ENCODE measurements around the gene NPR1. TPM values are rescaled to one million over a fixed set of nuclear protein-coding genes. Genes with fewer than 3 reads are reported as not detected.

Gene NPR1
- total RNA-seq, 6 donors from 2014 or later: 32.5 to 101 (median 63.0) TPM

- no peak overlapping the region for H3K4me3 ChIP-seq
- no peaks in the 10 kb centered on the region for H3K9me3 ChIP-seq
- H3K4me1 ChIP-seq: no peaks in the 10 kb centered on the region
- no peak for TF ChIP-seq EP300 (IDR thresholded peaks at IDR 0.05)
- no peak for TF ChIP-seq CTCF (IDR thresholded peaks at IDR 0.05)
- no peak for TF ChIP-seq POLR2A (IDR thresholded peaks at IDR 0.05)
- TF ChIP-seq POLR2AphosphoS5 (IDR thresholded peaks at IDR 0.05): no peak
- no peaks in the 10 kb centered on the region for H3K27me3 ChIP-seq
- H3K36me3 ChIP-seq: peaks cover 0 to 64% (median 35%) of the 10 kb centered on the region in 4 donors
- no peak for ATAC-seq (ENCODE audit: low FRiP score in 2 of 2)
- no peak for DNase-seq
- H3K27ac ChIP-seq: peak overlapping the region in 2 of 4 donors; percentile 22 to 66
- WGBS, 2 donors: 88 to 90% methylated on average over 9 to 16 of the region's 16 CpGs
Observed at GRCh38 chr1:153687346-153688125, 9.0 kb downstream of the NPR1 start.

- H3K27ac ChIP-seq: peak overlapping the region in 2 of 4 donors; percentile 22 to 66
- H3K27me3 ChIP-seq: no peaks in the 10 kb centered on the region
- peaks cover 0 to 63% (median 33%) of the 10 kb centered on the region in 4 donors for H3K36me3 ChIP-seq
- no peak for TF ChIP-seq POLR2A (IDR thresholded peaks at IDR 0.05)
- TF ChIP-seq POLR2AphosphoS5 (IDR thresholded peaks at IDR 0.05): no peak
- TF ChIP-seq CTCF (IDR thresholded peaks at IDR 0.05): no peak
- TF ChIP-seq EP300 (IDR thresholded peaks at IDR 0.05): no peak
- WGBS, 2 donors: 75 to 76% methylated on average over 7 of the region's 7 CpGs
- H3K9me3 ChIP-seq: no peaks in the 10 kb centered on the region
- no peak overlapping the region for H3K4me3 ChIP-seq
- DNase-seq (no peak), ATAC-seq (ENCODE audit: low FRiP score in 2 of 2) (no peak)
- H3K4me1 ChIP-seq: no peaks in the 10 kb centered on the region
Observed at GRCh38 chr1:153688276-153688675, 9.8 kb downstream of the NPR1 start.

GRCh38 chr1:153688736-153689328 is 10.3 kb downstream of the NPR1 start:
- Histone ChIP-seq H3K4me3 (no peak overlapping the region), H3K27ac (peak overlapping the region in 1 of 4 donors; percentile 66), H3K4me1 (no peaks in the 10 kb centered on the region), H3K27me3 (no peaks in the 10 kb centered on the region), H3K36me3 (peaks cover 0 to 59% (median 31%) of the 10 kb centered on the region in 4 donors), H3K9me3 (no peaks in the 10 kb centered on the region)
- TF ChIP-seq EP300 (IDR thresholded peaks at IDR 0.05) (no peak), CTCF (IDR thresholded peaks at IDR 0.05) (no peak), POLR2A (IDR thresholded peaks at IDR 0.05) (no peak), POLR2AphosphoS5 (IDR thresholded peaks at IDR 0.05) (no peak)
- WGBS, 2 donors: 90 to 91% methylated on average over 5 to 18 of the region's 18 CpGs
- ATAC-seq (ENCODE audit: low FRiP score in 2 of 2): no peak
- no peak for DNase-seq

GRCh38 chr1:153693466-153693865 is 15.0 kb downstream of the NPR1 start:
- Histone ChIP-seq H3K4me1 (peaks cover 4 to 16% (median 13%) of the 10 kb centered on the region in 4 donors), H3K9me3 (no peaks in the 10 kb centered on the region), H3K36me3 (peaks cover 0 to 27% (median 18%) of the 10 kb centered on the region in 4 donors), H3K27ac (no peak overlapping the region), H3K4me3 (no peak overlapping the region), H3K27me3 (no peaks in the 10 kb centered on the region)
- ATAC-seq (ENCODE audit: low FRiP score in 2 of 2): no peak
- 81% methylated on average over 4 of the region's 4 CpGs; no CpG with 5 or more reads in 1 of the 2 donors for WGBS, 2 donors
- DNase-seq: no peak
- no peak for TF ChIP-seq EP300 (IDR thresholded peaks at IDR 0.05)
- no peak for TF ChIP-seq POLR2AphosphoS5 (IDR thresholded peaks at IDR 0.05)
- TF ChIP-seq POLR2A (IDR thresholded peaks at IDR 0.05): no peak
- TF ChIP-seq CTCF (IDR thresholded peaks at IDR 0.05): no peak
